Measurements from ENCODE around the gene CCDC13.

Gene CCDC13

GRCh38 chr3:42799376-42799775, 26.3 kb upstream of the CCDC13 start:
- DNase-seq (ENCODE audit: low read depth in 1 of 2, low spot score in 1 of 2) = no peak

DNA sequence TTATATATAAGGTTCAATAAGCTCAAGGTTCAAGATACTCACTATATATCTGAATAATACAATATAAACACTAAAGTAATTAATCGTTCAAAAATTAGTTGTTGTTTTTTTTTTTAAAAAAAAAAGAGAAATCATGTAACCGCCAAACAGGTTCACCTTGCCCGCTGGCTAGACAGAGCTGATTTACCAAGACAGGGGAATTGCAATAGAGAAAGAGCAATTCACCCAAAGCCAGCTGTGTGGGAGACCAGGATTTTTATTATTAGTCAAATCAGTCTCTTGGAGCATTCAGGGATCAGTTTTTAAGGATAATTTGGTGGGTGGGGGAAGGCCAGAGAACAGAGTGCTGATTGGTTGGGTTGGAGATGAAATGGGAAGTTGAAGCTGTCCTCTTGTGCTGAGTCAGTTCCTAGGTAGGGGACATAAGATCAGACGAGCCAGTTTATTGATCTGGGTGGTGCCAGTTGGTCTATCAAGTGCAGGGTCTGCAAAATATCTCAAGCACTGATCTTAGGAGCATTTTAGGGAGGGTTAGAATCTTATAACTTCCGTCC, 23.4 kb upstream of the CCDC13 start:
- DNase-seq (ENCODE audit: low read depth in 1 of 2, low spot score in 1 of 2) = no peak

DNA sequence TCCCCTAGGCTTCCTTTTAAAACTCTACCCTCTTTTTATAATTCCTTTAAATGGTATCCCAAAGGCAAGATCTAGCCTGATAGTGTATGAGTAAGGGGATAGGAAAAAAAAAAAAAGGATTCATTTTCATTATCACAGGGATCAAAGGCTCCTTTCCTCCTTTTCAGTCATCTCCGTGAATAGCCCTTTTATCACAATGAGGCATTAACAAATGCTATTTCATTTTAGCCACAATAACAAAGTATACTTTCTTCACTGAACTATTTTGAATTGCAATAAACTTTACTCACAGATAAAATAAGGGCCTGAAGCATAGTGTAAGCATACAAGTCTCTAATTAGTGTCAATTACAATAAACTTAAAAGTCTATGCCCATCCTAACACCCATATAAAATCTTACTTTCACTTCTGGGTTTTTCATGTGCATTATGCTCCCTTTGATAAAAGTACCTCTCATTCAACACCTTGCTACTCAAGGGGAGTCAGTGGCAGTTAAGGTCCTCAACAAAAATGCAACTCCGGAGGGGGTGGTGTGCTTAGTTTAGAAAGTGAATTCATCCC, 22.6 kb upstream of the CCDC13 start:
- DNase-seq (ENCODE audit: low read depth in 1 of 2, low spot score in 1 of 2) = no peak

- DNase-seq (ENCODE audit: low read depth in 1 of 2, low spot score in 1 of 2) = no peak
Measured at GRCh38 chr3:42790714-42791229, 17.7 kb upstream of the CCDC13 start.

GRCh38 chr3:42786631-42787030, 13.6 kb upstream of the CCDC13 start:
- DNase-seq (ENCODE audit: low read depth in 1 of 2, low spot score in 1 of 2) = no peak

DNA sequence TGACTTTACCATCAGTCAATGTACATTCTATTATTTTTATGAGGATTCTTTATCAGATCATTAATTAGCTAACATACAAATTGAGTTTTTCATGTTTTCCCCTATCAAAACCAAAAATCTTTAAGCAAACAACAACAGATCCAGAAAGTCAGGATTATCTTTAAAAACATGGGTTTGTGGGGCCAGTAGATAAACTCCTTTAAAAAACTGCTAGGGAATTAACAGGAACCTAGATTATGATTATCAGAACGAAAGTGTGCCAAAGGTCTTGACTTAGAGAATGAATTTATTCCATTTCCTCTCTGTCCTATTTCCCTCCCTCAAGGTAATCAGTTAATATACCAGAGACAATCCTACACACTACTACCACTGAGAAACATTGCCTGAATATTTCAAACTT, 13.2 kb upstream of the CCDC13 start:
- no peak for DNase-seq (ENCODE audit: low read depth in 1 of 2, low spot score in 1 of 2)

- DNase-seq (ENCODE audit: low read depth in 1 of 2, low spot score in 1 of 2) = no peak
Measured at GRCh38 chr3:42780892-42781700, 8.0 kb upstream of the CCDC13 start.

GRCh38 chr3:42780398-42780797, 7.3 kb upstream of the CCDC13 start:
- DNase-seq (ENCODE audit: low read depth in 1 of 2, low spot score in 1 of 2) = no peak

GRCh38 chr3:42778644-42779043, 5.6 kb upstream of the CCDC13 start:
- no peak for DNase-seq (ENCODE audit: low read depth in 1 of 2, low spot score in 1 of 2)

GRCh38 chr3:42773409-42773751, 327 bp upstream of the CCDC13 start:
- DNase-seq (ENCODE audit: low read depth in 1 of 2, low spot score in 1 of 2) = no peak

GRCh38 chr3:42771271-42771670, 1.8 kb downstream of the CCDC13 start:
- no peak for DNase-seq (ENCODE audit: low read depth in 1 of 2, low spot score in 1 of 2)

DNA sequence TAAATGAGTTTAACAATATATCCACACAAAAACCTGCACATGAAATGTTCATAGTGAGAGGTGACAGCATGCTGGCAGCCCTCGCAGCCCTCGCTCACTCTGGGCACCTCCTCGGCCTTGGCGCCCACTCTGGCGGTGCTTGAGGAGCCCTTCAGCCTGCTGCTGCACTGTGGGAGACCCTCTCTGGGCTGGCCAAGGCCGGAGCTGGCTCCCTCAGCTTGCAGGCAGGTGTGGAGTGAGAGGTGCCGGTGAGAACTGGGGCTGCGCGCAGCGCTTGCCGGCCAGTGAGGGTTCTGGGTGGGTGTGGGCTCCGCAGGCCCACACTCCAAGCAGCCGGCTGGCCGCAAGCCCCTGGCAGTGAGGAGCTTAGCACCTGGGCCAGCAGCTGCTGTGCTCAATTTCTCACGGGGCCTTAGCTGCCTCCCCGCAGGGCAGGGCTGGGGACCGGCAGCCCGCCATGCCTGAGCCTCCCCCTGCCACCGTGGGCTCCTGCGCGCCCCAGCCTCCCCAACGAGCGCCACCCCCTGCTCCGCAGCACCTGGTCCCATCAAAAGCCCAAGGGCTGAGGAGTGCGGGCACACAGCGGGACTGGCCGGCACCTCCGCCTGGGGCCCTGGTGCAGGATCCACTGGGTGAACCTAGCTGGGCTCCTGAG, 3.4 kb downstream of the CCDC13 start:
- DNase-seq (ENCODE audit: low read depth in 1 of 2, low spot score in 1 of 2) = no peak

GRCh38 chr3:42764561-42765295, 8.3 kb downstream of the CCDC13 start:
- DNase-seq (ENCODE audit: low read depth in 1 of 2, low spot score in 1 of 2) = no peak

GRCh38 chr3:42764115-42764514, 8.9 kb downstream of the CCDC13 start:
- DNase-seq (ENCODE audit: low read depth in 1 of 2, low spot score in 1 of 2) = no peak

GRCh38 chr3:42763021-42763420, 10.0 kb downstream of the CCDC13 start:
- no peak for DNase-seq (ENCODE audit: low read depth in 1 of 2, low spot score in 1 of 2)

- no peak for DNase-seq (ENCODE audit: low read depth in 1 of 2, low spot score in 1 of 2)
Measured at GRCh38 chr3:42762046-42762724, 10.9 kb downstream of the CCDC13 start.

DNA sequence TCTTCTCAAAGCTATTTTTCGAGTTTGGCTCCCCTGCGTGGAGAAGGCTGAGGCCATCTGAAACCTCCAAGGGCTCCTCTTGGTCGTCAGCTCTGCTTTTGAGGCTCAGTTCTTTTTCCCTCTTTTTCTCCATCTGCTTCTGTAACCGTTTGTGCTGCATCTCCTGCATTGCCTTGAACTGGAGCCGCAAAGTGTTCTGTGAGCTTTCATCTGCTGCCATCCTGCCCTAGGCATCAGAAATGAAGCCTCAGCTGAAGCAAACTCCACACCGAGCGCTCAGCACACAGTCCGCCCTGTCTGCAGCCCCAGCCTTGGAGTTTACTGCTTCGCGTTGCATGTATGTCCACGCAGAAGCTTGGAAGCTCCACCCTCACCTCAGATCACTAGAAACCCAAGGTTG, 14.9 kb downstream of the CCDC13 start:
- no peak for DNase-seq (ENCODE audit: low read depth in 1 of 2, low spot score in 1 of 2)

GRCh38 chr3:42756681-42757213, 16.3 kb downstream of the CCDC13 start:
- no peak for DNase-seq (ENCODE audit: low read depth in 1 of 2, low spot score in 1 of 2)

DNA sequence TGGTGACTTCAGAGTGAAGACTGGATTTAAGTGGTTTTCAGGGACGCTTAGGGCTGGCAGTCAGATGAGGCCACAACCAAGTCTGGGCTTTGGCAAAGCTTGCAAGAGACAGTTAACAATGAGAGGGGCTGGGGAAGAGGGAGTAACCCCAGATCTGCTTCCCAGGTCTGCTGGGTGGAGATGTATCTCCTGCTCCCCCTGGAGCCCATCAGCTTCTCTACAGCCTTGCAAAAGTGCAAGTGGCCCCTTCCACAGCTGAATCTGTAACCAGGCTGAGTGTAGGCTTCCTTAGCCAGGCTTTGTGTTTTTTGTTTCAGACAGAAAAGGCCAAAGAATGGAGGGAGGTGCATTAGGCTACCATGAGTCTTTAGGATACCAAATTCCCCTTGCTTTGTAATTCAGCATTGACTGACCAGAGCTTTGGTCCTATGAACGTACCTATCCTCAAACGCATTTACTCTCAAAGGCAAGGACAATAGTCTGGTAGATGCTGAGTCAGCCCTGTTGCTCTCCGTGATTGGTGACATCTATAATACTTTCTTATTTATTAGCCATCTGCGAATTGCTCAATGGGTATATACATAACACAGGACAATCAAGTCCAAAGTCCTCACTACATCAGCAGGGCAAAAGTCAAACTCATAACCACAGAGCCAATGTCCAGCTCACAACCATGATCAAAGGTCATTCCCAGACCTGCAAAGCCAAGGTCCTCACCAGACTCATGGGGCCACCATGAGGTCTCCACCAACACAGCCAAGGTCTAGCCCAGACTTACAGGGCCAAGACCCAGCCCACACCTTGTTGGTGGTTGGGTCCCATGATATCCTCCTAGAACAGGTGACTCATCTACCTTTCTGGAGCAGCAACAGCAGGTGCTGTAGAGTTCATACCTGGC, 17.1 kb downstream of the CCDC13 start:
- no peak for DNase-seq (ENCODE audit: low read depth in 1 of 2, low spot score in 1 of 2)

GRCh38 chr3:42753757-42754156, 19.3 kb downstream of the CCDC13 start:
- no peak for DNase-seq (ENCODE audit: low read depth in 1 of 2, low spot score in 1 of 2)
